HG03342 (cell line): ENCODE results near the gene ACER3.
"Not testable (repeated sequence)": the region's sequence is repeated elsewhere in the genome, so short reads cannot be mapped to it uniquely, and the experiment has no call there.

Experiments
- ATAC-seq: cut with Tn5 transposase; IDR thresholded peaks from one replicate; pipeline ENCODE4 v1.9.1; 2021; ENCODE audit warnings: mild to moderate bottlenecking, moderate library complexity; ENCODE audit not compliant: unreplicated experiment

Gene ACER3

DNA sequence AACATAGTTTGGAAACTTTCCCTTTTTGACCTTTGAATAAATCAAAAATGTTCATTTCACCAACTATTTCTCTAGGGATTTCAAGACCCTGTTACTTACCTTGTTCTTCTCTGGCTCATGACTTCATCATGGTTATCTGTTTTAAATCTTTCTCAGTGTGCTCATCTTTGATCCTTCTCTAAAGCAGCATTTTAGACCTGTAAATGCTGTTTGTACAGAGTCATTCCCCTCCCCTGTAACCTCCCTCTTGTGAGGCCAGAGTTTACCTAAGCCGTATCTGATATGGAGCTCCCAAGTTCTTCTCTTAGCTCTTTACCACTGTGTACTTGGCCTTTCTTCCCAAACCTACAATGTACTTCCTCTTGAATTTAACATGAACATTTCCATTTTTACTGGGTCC is 56.0 kb downstream of the ACER3 start:
- no peak for ATAC-seq

DNA sequence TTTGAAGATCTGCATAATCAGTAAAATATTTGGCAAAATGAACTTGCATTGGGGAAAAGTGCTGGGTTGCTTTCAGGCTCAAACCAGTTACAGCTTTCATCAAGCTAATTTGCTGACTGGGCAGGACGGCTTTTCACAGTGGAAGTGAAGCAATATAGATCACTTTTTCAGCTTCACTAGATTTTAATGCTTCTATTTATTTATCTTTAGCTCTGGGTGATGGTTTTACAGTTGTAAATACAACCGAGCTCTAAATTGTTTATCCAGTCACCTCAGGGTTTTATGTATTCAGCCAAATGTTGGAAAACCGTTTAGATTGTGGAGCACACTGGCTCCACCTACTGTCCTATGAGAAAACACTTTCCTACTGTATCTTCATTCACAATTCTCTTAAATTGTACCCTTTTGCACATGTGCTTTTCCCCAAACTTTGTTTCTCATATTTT is 58.2 kb downstream of the ACER3 start:
- no peak for ATAC-seq

DNA sequence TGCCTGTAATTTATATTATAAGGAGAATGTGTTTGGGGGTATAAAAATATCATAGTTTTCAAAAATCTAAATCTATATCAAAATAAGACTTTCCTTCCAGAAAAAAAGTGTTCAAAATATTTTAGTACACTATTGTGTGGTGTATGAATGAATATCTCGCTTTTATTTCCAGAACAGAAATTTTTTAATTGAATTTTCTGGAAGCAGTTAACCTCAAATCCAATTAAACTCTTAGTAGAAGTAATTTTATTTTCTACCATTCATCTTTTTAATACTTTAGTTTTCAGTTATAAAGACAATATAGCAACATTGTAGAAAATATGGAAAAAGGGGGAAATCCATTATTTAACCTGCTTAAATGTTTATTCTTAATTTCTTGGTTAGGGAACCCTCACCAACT is 58.7 kb downstream of the ACER3 start:
- no peak for ATAC-seq

DNA sequence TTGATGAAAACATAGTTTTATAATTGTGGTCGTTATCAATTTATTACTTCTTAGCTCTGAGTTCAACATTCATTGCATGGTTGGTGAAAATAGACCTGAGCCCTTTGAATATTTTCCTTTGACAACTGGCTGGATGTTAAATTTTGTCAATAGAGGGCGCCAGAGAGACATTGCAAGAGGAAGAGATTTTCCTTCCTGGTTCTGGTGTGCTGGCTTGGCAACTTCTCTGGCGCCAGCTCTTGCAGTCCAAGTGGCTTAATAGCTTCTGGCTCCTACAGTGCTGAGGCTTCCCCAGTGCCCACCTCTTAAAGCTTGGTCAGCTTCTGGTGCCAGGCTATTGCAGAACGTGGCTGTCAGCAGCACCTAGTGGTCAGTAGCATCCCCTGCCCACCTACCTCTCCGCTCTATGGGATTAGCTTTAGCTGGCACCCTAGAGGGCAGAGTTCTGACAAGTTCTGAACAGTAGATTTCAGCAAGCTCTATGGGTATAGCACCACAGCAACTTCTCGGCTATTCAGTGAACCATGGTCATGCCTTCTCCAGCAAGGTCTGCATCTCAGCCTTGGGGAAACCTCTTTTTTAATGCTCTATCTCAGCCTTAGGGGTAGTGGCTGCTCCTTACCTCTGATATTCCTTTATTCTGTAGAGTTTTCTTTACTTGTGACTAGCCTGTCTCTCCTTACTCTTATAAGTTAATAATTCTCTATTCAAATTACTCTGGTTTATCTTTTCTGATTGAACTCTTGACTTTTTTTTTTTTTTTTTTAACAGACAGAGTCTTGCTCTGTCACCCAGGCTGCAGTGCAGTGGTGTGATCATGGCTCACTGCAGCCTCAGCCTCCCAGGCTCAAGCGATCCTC is 59.4 kb downstream of the ACER3 start:
- ATAC-seq, result peak; percentile 67

DNA sequence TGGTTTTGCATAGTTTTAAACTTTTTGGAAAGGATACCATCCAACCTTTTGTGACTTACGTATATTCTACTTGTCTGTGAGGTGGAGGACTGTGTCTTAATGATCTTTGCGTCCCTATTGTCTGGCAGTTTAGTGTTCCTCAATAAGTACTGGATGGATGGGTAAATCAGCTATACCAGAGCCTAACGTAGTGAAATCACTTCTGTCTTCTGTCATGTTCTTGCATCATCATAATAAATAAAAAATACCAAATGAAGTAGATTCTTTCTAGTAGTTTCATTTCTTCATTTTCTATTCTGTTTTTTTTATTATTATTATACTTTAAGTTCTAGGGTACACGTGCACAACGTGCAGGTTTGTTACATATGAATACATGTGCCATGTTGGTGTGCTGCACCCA is 66.4 kb downstream of the ACER3 start:
- ATAC-seq, result no peak

DNA sequence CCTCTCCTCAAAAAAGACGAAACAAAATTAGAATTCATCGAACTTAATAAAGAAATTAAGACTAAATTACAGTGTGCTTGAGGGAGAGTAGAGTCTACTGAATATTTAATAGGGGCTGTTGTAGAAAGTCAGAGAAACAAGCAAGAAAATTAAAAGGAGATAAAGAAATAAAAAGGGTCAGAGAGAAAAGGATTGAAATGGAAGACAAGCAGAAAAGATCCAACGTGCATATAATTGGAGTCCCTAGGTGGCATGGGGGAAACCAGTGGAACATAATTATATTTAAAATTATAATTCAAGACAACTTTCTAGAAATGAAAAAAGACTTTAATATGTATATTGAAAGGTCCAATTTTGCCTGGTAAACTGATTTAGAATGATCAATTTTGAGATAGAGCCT is 74.3 kb downstream of the ACER3 start:
- ATAC-seq, result no peak

DNA sequence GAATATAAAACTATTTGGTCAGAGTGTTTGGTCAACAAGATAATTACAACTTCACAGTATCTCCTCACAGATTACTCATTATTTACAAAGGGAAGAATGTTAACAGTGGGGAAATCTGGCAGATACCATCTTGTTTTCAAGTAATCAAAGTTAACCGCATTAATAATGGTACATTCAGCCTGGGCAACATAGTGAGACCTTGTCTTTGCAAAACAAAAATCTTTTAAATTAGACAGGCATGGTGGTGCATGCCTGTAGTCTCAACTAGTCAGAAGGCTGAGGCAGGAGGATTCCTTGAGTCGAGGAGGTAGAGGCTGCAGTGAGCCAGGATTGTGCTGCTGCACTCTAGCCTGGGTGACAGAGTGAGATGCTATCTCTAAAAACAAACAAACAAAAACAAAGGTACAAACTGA is 78.5 kb downstream of the ACER3 start:
- no peak for ATAC-seq

DNA sequence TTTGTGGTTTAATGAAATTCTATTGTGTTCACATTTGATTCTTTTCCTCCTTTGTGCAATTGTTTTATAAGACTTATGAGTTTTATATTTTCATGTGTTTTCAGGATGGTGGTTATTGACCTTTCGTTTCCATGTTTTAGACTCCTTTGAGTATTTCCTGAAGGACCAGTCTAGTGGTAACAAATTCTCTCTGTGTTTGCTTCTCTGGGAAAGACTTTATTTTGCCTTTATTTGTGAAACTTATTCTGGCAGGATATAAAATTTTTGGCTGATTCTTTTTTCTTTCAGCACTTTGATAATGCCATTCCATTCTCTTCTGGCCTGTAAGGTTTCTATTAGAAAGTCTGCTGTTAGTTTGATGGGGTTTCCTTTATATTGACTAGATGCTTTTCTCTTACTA is 83.5 kb downstream of the ACER3 start:
- ATAC-seq, result no peak

DNA sequence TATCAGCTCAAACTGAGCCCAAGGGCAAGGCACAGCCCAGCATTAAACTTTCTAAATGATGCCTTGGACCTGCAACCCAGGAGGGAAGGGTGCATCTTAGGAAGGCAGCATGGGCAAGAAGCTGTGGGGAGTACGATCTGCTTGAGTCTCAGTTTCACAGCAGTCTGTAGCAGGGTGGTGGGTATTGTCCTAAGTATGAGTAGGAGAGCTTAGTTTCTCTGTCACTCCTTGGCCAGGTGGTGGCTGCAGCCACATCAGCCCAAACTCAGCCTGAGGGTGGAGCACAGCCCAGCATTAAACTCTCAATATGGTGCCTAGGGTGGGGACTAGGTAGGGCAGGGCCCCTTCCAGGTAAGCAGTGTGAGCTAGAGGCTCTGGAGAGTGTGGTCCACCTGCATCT is 85.5 kb downstream of the ACER3 start:
- no peak for ATAC-seq

DNA sequence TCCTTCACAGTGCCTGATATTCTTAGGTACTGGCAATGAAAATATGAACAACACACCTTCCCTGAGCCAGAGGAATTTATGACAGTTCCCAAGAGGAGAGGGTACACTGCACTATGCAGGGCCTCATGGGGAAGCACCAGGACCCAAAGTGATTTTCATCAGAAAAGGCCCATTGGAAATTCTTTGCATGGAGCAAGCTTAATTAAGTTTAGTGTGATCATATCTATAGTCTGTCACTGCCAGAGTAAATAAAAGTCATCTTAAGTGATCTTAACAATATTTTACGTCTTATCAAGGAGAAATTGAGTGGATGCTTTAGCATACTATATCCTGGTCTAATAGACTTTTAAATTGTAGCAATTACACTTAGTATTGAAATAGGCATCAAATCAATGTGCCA is 86.5 kb downstream of the ACER3 start:
- no peak for ATAC-seq

DNA sequence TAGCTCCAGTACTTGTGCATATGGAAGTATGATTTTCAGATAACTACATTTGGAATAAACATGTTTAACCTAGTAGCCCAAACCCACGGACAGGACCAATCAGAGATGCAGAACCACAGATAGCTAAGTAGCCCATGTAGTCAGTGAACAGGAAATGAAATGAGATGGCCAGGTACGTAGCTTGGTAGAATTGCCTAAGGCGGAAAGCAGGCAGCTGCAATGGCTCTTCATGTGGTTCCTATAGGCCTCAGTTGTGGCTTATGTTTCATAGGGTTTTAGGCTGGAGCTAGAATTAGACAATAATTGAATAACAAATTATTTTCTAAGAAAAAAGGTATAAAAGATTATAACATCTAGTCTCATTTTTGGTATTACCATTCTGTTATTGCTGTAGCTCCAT is 87.1 kb downstream of the ACER3 start:
- no peak for ATAC-seq

DNA sequence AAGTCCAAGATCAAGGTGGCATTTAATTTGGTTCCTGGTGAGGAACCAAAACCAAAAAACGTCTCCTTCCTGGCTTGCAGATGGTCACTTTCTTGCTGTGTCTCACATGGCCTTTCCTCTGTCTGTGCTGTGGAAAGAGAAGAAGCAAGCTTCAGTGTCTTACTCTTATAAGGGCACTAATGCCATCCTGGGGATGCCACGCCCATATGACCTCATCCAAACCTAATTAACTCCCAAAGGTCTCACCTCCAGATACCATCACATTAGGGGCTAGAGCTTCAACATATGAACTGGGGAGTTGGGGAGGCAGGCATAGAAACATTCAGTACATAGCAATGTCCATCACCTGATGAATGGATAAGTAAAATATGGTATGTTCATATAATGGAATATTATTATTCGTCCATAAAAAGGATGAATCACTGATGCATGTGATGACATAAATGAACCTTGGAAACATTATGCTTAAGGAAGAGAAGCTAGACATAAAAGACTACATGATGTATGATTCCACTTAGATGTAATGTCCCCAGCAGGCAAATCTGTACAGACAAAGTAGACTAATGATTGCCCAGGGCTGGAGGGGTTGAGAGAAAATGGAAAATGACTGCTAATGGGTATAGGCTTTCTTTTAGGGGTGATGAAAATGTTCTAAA is 94.9 kb downstream of the ACER3 start:
- ATAC-seq, result no peak

DNA sequence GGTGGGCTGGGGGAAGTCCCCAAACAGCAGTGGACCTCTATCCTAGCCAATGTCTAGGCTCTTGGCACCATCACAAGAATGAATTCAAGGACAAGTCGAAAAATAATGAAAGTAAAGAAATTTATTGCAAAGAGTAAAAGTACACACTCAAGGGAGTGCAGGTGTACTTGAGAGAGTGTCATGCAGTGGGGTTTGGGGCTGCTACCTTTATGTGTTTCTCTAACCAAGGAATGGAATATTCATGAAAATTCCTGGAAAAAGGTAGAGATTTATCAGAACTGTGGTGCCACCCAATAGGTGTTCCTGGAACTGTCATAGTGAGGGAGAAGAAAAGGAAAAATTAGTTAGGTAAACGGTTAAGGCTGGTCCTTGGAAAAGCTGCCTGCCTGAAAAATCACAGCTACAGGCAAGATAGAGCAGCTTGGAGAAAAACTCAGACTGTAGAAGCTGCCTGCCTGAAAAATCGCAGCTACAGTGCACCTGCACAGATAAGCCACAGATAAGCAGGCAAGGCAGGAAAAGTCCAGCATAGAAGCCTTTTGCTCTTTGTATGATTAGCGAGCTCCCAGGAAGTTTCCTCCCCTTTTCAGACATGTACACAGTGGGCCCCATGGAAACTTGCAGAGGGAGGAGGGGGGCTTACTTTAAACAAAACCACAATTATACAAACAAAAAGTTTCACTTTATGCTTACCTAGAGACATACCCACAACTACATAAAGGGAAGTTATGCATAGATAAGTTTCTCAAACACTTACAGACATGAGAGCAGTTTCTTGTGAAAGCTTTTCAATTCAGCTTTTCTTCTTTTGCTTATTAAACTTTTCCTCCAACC is 102.1 kb downstream of the ACER3 start:
- ATAC-seq, result peak; percentile 75

DNA sequence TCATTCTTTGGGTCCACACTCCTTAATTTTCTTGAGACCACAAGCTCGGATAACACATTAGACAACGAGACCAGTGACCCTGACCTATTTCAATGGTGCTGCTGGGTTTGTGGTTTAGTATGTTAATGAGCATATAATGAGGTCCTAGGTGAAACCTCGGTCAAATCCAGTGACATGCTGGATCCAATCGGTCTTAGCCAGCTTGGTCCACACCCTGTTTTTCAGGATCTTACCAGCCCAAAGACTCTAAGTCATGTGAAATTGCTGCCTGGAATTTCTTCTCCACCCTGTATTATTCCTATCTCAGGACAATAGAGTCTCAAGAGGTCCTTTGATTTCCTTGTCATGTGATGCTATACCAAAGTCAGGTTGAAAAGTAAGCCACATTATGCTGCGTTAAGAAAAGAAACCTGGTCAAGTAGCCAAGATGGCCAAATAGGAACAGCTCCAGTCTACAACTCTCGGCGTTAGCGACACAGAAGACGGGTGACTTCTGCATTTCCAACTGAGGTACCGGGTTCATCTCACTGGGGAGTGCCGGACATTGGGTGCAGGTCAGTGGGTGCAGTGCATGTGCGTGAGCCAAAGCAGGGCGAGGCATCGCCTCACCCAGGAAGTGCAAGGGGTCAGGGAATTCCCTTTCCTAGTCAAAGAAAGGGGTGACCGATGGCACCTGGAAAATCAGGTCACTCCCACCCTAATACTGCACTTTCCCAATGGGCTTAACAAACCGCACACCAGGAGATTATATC is 102.9 kb downstream of the ACER3 start:
- ATAC-seq, result not testable (repeated sequence)

DNA sequence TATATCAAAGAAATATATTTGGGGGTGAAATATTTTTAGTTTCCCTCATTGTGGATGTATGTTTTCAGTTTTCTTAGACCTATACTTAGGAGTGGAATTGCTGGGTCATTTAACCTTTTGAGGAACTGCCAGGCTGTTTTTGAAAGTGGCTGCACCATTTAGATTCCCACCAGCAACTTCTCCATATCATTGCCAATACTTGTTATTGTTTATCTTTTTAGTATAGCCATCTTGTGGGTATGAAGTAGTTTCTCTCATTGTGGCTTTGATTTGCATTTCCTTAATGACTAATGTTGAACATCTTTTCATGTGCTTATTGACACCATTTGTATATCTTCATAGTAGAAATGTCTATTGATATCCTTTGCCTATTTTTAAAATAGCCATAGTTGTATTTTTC is 111.3 kb downstream of the ACER3 start:
- no peak for ATAC-seq

DNA sequence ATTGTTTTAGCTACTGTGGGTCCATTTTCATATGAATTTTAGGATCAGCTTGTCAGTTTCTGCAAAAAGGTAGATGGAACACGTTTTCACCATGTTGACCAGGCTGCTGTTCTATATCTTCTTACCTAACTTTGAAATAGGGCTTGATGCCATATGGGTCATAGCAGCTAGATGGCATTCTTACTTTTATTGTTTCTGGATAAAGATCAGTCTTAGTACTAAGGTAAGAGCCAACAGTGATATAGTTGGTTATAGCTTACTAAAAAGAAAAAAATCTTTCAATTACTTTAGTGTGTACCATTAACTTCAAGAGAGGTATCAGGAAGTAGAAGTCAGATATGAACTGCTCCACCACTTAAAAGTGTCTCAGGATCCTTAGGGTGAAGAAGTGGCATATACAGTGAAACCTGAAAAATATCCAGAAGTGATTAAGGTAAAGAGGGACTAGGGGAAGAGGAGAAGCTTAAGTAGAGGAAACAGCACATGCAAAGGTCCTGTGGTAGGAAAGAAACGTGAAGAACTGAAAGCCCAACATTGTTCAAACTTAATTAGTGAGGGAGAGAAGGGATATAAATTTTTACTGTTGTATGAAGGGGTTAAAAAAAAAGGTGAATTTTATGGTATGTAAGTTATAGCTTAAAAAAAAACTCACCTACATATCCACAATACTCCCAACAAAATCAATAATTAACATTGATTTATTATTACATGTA is 113.6 kb downstream of the ACER3 start:
- no peak for ATAC-seq

DNA sequence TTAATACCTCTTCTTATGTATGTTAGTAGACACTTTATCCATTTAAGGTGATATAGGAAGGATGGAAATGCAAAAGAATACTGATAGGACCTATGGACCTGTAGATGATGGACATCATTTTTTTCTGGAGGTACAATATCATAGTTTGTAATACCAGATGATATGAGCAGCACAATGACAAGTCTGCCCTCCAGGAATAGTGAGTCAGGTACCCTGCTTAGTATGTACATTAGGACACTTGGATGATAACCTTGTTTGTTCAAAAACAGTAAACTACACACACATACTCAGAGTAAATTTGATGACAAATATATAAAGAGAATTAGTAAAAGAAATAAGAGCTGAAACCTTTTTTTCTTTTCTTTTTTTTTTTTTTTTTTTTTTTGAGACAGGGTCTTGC is 114.8 kb downstream of the ACER3 start:
- no peak for ATAC-seq

DNA sequence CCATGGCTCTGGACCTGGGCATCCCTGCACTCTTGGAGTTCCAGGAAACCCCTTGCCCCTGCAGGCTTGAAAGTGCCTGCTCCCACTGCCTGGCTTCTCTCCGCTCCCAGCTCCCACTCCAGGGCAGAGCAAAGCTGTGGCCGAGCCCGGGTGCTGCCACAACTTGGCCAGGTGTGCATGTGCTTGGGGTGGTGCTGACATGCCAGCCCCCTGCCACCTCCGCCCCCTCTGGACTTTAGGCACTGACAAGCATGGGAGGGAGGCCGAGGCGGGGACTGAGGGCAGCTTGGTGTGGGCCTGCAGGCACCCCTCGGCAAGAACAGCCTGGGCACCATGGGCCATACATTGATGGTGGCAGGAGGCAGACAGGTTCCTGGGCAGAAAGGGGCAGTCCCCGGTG is 117.1 kb downstream of the ACER3 start:
- no peak for ATAC-seq

DNA sequence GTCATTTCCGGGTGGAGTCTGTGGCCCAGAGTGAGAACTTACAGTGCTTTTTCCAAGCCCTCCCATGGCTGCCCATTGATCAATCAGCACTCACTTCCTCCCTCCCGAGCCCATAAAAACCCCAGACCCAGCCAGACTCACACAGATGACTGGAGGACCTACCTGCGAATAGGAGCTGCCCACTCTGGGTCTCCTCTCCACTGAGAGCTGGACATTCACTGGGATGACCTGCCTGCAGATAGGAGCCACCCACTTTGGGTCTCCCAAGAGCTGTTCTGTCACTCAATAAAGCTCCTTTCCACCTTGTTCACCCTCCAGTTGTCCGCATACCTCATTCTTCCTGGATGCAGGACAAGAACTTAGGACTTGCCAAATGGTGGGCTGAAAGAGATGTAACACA is 117.5 kb downstream of the ACER3 start:
- no peak for ATAC-seq

DNA sequence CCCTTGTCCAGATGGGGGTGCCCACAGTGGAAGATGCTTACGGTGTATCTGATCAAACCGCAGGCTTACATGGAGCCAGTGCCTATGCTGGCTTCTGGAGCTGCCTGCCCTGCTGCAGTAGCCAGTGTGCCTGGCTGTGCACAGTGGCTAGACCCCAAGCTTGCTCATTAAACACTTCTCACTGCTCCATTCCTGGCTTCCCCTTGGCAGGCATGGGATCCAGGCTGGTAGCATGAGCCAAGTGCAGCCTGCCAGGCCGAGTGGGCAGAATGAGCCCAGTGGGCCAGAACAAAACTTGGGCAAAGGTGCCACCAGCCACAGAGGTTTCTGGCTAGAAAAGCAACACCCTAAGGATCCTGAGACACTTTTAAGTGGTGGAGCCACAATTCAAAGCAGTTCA is 118.1 kb downstream of the ACER3 start:
- ATAC-seq, result no peak
